NB4 (cell line): ENCODE measurements around the gene RPS6KA6.

ENCODE experiments used
- CTCF ChIP-seq: IDR thresholded peaks from one replicate; pipeline ENCODE4 v1.5.1; 2012; ENCODE audit warnings: low read depth, low read length
- MAX ChIP-seq: IDR thresholded peaks from 2 replicates; pipeline ENCODE4 v1.6.1; 2011; ENCODE audit warnings: low read depth, low read length
- MYC ChIP-seq: IDR thresholded peaks from 2 replicates; pipeline ENCODE4 v1.6.1; 2011; ENCODE audit warnings: low read depth, low read length
- POLR2A ChIP-seq: IDR thresholded peaks from 2 replicates; pipeline ENCODE4 v1.6.1; 2011; ENCODE audit warnings: mild to moderate bottlenecking; ENCODE audit not compliant: insufficient read length; ENCODE audit errors: extremely low read depth

GRCh38 chrX:84170931-84171330 is 17.1 kb downstream of the RPS6KA6 start:
- TF ChIP-seq POLR2A (no peak), MAX (no peak), CTCF (no peak), MYC (no peak)
